ENCODE data around the gene AP2A1.

DNA sequence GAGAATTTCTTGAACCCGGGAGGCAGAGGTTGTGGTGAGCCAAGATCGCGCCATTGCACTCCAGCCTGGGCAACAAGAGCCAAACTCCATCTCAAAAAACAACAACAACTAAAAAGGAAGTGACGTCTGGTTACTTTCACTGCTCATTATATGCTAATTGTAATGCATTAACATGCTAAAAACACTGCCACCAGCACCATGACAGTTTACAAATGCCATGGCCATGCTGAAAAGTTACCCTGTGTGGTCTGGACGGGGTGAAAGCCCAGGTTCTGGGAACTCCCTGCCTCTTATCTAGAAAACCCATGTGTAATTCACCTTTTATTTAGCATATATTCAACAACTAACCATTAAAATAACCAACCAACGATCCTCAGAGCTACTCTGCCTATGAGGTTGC, 47.8 kb upstream of the AP2A1 start:
- TF ChIP-seq POLR2AphosphoS5 (IDR thresholded peaks at IDR 0.05; ENCODE audit: low read depth, low read length) = no peak
- no peak for TF ChIP-seq POLR2A (IDR thresholded peaks at IDR 0.05; ENCODE audit: low read depth, low read length)

All from GM12892 (cell line).